Stimulated activated CD4-positive, alpha-beta T cell treated with anti-CD3 and anti-CD28 coated beads, Interleukin-12 subunit alpha, Interleukin-12 subunit beta, amount 100 ng/mL, for 4 hours (primary cell): Measurements from ENCODE around the gene CAST.
"Not testable (repeated sequence)": the region's sequence is repeated elsewhere in the genome, so short reads cannot be mapped to it uniquely, and the experiment has no call there.

Source experiments
- DNase-seq: peaks from one replicate; pipeline ENCODE4 v3.0.0-alpha.2; 2020

The CAST gene

GRCh38 chr5:96714951-96715451 lies 52.8 kb downstream of the CAST start:
- DNase-seq = no peak

- DNase-seq = no peak
Observed at GRCh38 chr5:96716007-96716406, 53.8 kb downstream of the CAST start.

GRCh38 chr5:96716716-96717115 lies 54.5 kb downstream of the CAST start:
- no peak for DNase-seq

- DNase-seq = no peak
Observed at GRCh38 chr5:96717874-96718273, 55.7 kb downstream of the CAST start.

GRCh38 chr5:96718635-96719077 lies 56.5 kb downstream of the CAST start:
- DNase-seq = no peak

- no peak for DNase-seq
Observed at GRCh38 chr5:96720408-96720807, 58.2 kb downstream of the CAST start.

GRCh38 chr5:96721351-96721977 lies 59.3 kb downstream of the CAST start:
- no peak for DNase-seq

GRCh38 chr5:96725257-96725656 lies 63.1 kb downstream of the CAST start:
- no peak for DNase-seq

- no peak for DNase-seq
Observed at GRCh38 chr5:96726802-96727201, 64.6 kb downstream of the CAST start.

- no peak for DNase-seq
Observed at GRCh38 chr5:96729156-96729555, 67.0 kb downstream of the CAST start.

GRCh38 chr5:96730586-96730985 lies 68.4 kb downstream of the CAST start:
- no peak for DNase-seq

- DNase-seq = no peak
Observed at GRCh38 chr5:96733771-96734500, 71.8 kb downstream of the CAST start.

GRCh38 chr5:96734871-96735325 lies 72.7 kb downstream of the CAST start:
- no peak for DNase-seq

GRCh38 chr5:96736937-96737336 lies 74.8 kb downstream of the CAST start:
- no peak for DNase-seq

GRCh38 chr5:96741106-96741505 lies 78.9 kb downstream of the CAST start:
- no peak for DNase-seq

- DNase-seq = no peak
Observed at GRCh38 chr5:96741891-96742309, 79.7 kb downstream of the CAST start.

- DNase-seq = no peak
Observed at GRCh38 chr5:96742538-96742937, 80.4 kb downstream of the CAST start.

- no peak for DNase-seq
Observed at GRCh38 chr5:96743065-96743768, 81.0 kb downstream of the CAST start.

GRCh38 chr5:96743805-96744204 lies 81.6 kb downstream of the CAST start:
- no peak for DNase-seq

- DNase-seq = not testable (repeated sequence)
Observed at GRCh38 chr5:96744218-96744617, 82.0 kb downstream of the CAST start.

GRCh38 chr5:96745025-96745424 lies 82.8 kb downstream of the CAST start:
- no peak for DNase-seq

GRCh38 chr5:96745844-96746531 lies 83.8 kb downstream of the CAST start:
- DNase-seq = no peak

GRCh38 chr5:96747720-96748119 lies 85.5 kb downstream of the CAST start:
- DNase-seq = no peak
